Type B pancreatic cell (in vitro differentiated cells): ENCODE measurements around the gene DIPK1A. TPM values are rescaled to one million over a fixed set of nuclear protein-coding genes. Genes with fewer than 3 reads are reported as not detected.

Experiments used
- DNase-seq: peaks from one replicate; pipeline ENCODE4 v3.0.0; 2021; ENCODE audit warnings: mixed read lengths; ENCODE audit not compliant: unreplicated experiment; ENCODE audit errors: extremely low spot score
- H3K27ac Mint-ChIP-seq: 2 replicates; pipeline ENCODE4 v1.8.0; 2021; ENCODE audit warnings: mild to moderate bottlenecking, mixed read lengths
- H3K27me3 Mint-ChIP-seq: 2 replicates; pipeline ENCODE4 v1.8.0; 2021; ENCODE audit warnings: mixed read lengths
- H3K36me3 Mint-ChIP-seq: 2 replicates; pipeline ENCODE4 v1.8.0; 2021; ENCODE audit warnings: mixed read lengths
- H3K4me1 Mint-ChIP-seq: one replicate; pipeline ENCODE4 v1.8.0; 2021; ENCODE audit warnings: mixed read lengths; ENCODE audit not compliant: unreplicated experiment
- H3K4me3 Mint-ChIP-seq: 2 replicates; pipeline ENCODE4 v1.8.0; 2021; ENCODE audit warnings: mild to moderate bottlenecking, mixed read lengths
- H3K9me3 Mint-ChIP-seq: 2 replicates; pipeline ENCODE4 v1.8.0; 2021; ENCODE audit warnings: mixed read lengths
- total RNA-seq: library from RNA; stranded (reverse); gene quantifications from 2 replicates; pipeline ENCODE4 v1.2.1, GENCODE V29; 2021; ENCODE audit warnings: low replicate concordance
- TF ChIP-seq, protein P1 (sequence below): fragments of 200-600 bp; sonication (generic); conservative IDR thresholded peaks from 2 replicates; pipeline ENCODE4 v1.5.0; 2021; ENCODE audit warnings: antibody characterized with exemption, mild to moderate bottlenecking

DIPK1A gene
- total RNA-seq, 1 donor from 2014 or later, result 4.6 TPM

GRCh38 chr1:92845908-92846307 is 115.4 kb downstream of the DIPK1A start:
- no peak overlapping the region for H3K4me3 Mint-ChIP-seq
- no peak overlapping the region for H3K27ac Mint-ChIP-seq
- TF ChIP-seq, protein P1, sequence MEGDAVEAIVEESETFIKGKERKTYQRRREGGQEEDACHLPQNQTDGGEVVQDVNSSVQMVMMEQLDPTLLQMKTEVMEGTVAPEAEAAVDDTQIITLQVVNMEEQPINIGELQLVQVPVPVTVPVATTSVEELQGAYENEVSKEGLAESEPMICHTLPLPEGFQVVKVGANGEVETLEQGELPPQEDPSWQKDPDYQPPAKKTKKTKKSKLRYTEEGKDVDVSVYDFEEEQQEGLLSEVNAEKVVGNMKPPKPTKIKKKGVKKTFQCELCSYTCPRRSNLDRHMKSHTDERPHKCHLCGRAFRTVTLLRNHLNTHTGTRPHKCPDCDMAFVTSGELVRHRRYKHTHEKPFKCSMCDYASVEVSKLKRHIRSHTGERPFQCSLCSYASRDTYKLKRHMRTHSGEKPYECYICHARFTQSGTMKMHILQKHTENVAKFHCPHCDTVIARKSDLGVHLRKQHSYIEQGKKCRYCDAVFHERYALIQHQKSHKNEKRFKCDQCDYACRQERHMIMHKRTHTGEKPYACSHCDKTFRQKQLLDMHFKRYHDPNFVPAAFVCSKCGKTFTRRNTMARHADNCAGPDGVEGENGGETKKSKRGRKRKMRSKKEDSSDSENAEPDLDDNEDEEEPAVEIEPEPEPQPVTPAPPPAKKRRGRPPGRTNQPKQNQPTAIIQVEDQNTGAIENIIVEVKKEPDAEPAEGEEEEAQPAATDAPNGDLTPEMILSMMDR, result no peak
- no peaks in the 10 kb centered on the region for H3K27me3 Mint-ChIP-seq
- H3K36me3 Mint-ChIP-seq, result peaks cover 21% of the 10 kb centered on the region
- DNase-seq, result no peak
- H3K4me1 Mint-ChIP-seq, result no peaks in the 10 kb centered on the region
- no peaks in the 10 kb centered on the region for H3K9me3 Mint-ChIP-seq

GRCh38 chr1:92844439-92844838 is 116.8 kb downstream of the DIPK1A start:
- Mint-ChIP-seq H3K4me3 (no peak overlapping the region), H3K9me3 (no peaks in the 10 kb centered on the region), H3K4me1 (no peaks in the 10 kb centered on the region), H3K27ac (no peak overlapping the region), H3K36me3 (peaks cover 32% of the 10 kb centered on the region), H3K27me3 (no peaks in the 10 kb centered on the region)
- TF ChIP-seq, protein P1, result no peak
- DNase-seq, result no peak

DNA sequence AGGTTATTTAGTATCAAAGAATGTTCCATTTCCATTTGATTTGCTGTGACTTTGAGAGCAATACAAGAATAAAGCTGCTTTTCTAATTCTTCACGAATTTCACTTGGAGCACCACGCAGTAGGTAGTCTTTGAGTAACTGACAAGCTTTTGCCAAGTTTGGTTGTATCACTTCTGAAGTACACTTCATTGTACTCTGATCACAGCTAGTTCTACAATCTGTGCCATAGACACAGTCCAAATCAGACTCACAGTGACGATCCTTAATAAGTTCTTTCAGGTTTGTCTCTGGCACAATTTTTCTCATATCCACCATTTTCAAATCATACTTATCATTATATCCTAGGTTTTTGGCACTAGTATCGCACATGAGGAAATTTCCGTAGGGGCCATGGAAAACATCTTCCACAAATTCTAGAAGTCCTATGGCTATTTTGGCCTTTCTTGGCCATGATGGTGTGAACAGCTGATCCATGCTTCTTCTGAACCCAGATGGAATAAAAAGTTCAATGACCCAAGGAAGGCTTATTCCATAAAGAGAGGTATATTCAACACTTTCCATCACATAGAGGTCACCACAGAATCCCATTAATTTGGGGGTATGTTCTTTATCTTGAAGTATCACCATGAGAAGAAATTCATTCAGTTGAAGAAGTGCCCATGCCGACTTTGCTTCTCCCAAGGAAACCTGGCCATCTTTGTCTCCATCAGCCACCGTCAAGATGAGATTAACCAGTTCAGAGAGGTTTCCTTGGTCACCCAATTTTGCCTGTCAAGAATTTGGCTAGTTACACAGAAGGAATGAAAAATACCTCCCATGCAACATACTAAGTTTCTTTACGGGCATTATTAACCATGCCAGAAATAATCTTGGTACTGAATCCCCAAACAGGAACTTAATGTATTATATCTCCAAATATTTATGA is 117.6 kb downstream of the DIPK1A start:
- Mint-ChIP-seq H3K27me3 (no peaks in the 10 kb centered on the region), H3K4me3 (no peak overlapping the region), H3K27ac (peak overlapping the region; percentile 9), H3K4me1 (no peaks in the 10 kb centered on the region), H3K36me3 (peaks cover 36% of the 10 kb centered on the region), H3K9me3 (no peaks in the 10 kb centered on the region)
- no peak for DNase-seq
- TF ChIP-seq, protein P1, result no peak

- no peak overlapping the region for H3K4me3 Mint-ChIP-seq
- no peaks in the 10 kb centered on the region for H3K9me3 Mint-ChIP-seq
- no peaks in the 10 kb centered on the region for H3K4me1 Mint-ChIP-seq
- TF ChIP-seq, protein P1, result no peak
- peaks cover 43% of the 10 kb centered on the region for H3K36me3 Mint-ChIP-seq
- H3K27me3 Mint-ChIP-seq, result no peaks in the 10 kb centered on the region
- no peak for DNase-seq
- no peak overlapping the region for H3K27ac Mint-ChIP-seq
Observed at GRCh38 chr1:92843046-92843423, 118.2 kb downstream of the DIPK1A start.

- Mint-ChIP-seq H3K27ac (no peak overlapping the region), H3K36me3 (peaks cover 50% of the 10 kb centered on the region), H3K4me3 (no peak overlapping the region), H3K4me1 (no peaks in the 10 kb centered on the region), H3K27me3 (no peaks in the 10 kb centered on the region), H3K9me3 (no peaks in the 10 kb centered on the region)
- TF ChIP-seq, protein P1, result no peak
- no peak for DNase-seq
Observed at GRCh38 chr1:92842082-92843045, 118.9 kb downstream of the DIPK1A start.
